SKM-1 (cell line): ENCODE data around the gene LIN54.
A peak's percentile ranks its signal among the peaks of the same experiment; 100 is the strongest.

Experiments used
- DNase-seq: peaks from one replicate; lab custom pipeline; 2025; ENCODE audit not compliant: unreplicated experiment; lab: John Stamatoyannopoulos, UW

The LIN54 gene

GRCh38 chr4:82896755-82897154 lies 113.9 kb downstream of the LIN54 start:
- DNase-seq: no peak

GRCh38 chr4:82893942-82894341 lies 116.7 kb downstream of the LIN54 start:
- DNase-seq: no peak

GRCh38 chr4:82892467-82892802 lies 118.2 kb downstream of the LIN54 start:
- no peak for DNase-seq

GRCh38 chr4:82891707-82892466 lies 118.7 kb downstream of the LIN54 start:
- DNase-seq: no peak

- peak; percentile 96 for DNase-seq
These were observed 119.5 kb downstream of the LIN54 start, which contains the start of gene SEC31A for GRCh38 chr4:82890901-82891706. Gene SEC31A, minus strand, starts transcription at chr4:82891153. Its CDS starts 9,217 bp downstream, at chr4:82881936.

GRCh38 chr4:82890528-82890900 lies 120.1 kb downstream of the LIN54 start:
- DNase-seq: no peak

- no peak for DNase-seq
These were observed 121.3 kb downstream of the LIN54 start for GRCh38 chr4:82889287-82889686.

GRCh38 chr4:82886147-82886942 lies 124.3 kb downstream of the LIN54 start:
- no peak for DNase-seq

GRCh38 chr4:82885410-82885809 lies 125.2 kb downstream of the LIN54 start:
- no peak for DNase-seq
